Uterus (tissue), 2 donors: Measurements from ENCODE around the gene LIPA.

ENCODE experiments used
- POLR2A ChIP-seq, 2 donors: fragments of 450-650 bp; IDR thresholded peaks; one replicate each; pipeline ENCODE4 v1.6.1; 2016; ENCODE audit warnings: antibody characterized with exemption in 2 of 2, mild to moderate bottlenecking in 1 of 2, moderate library complexity in 1 of 2
- TF ChIP-seq, protein P1 (sequence below), 4 experiments: fragments of 200-600 bp in 2 of 4; fragments of 450-650 bp in 2 of 4; sonication (generic) in 2 of 4; IDR thresholded peaks; one replicate each; pipeline ENCODE4 v1.5.1; 2016 to 2019; ENCODE audit warnings: antibody characterized with exemption in 4 of 4, mild to moderate bottlenecking in 2 of 4, moderate library complexity in 1 of 4

- TF ChIP-seq, protein P1, sequence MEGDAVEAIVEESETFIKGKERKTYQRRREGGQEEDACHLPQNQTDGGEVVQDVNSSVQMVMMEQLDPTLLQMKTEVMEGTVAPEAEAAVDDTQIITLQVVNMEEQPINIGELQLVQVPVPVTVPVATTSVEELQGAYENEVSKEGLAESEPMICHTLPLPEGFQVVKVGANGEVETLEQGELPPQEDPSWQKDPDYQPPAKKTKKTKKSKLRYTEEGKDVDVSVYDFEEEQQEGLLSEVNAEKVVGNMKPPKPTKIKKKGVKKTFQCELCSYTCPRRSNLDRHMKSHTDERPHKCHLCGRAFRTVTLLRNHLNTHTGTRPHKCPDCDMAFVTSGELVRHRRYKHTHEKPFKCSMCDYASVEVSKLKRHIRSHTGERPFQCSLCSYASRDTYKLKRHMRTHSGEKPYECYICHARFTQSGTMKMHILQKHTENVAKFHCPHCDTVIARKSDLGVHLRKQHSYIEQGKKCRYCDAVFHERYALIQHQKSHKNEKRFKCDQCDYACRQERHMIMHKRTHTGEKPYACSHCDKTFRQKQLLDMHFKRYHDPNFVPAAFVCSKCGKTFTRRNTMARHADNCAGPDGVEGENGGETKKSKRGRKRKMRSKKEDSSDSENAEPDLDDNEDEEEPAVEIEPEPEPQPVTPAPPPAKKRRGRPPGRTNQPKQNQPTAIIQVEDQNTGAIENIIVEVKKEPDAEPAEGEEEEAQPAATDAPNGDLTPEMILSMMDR (IDR thresholded peaks at IDR 0.05): no peak
- no peak for TF ChIP-seq POLR2A (IDR thresholded peaks at IDR 0.05)
These were observed 75.8 kb downstream of the LIPA start for GRCh38 chr10:89175816-89176215.
